Spleen (tissue), 3 donors: ENCODE data around the gene ZNF383.

Source experiments
- POLR2A ChIP-seq, 3 donors: fragments of 450-650 bp; IDR thresholded peaks; one replicate each; pipeline ENCODE4 v1.5.1; 2017; ENCODE audit warnings: antibody characterized with exemption in 3 of 3, mild to moderate bottlenecking in 1 of 3
- POLR2AphosphoS5 ChIP-seq, 3 donors: sonication (generic); formaldehyde crosslinking; IDR thresholded peaks; one replicate each; pipeline ENCODE4 v1.5.1; 2017; ENCODE audit warnings: antibody characterized with exemption in 3 of 3

DNA sequence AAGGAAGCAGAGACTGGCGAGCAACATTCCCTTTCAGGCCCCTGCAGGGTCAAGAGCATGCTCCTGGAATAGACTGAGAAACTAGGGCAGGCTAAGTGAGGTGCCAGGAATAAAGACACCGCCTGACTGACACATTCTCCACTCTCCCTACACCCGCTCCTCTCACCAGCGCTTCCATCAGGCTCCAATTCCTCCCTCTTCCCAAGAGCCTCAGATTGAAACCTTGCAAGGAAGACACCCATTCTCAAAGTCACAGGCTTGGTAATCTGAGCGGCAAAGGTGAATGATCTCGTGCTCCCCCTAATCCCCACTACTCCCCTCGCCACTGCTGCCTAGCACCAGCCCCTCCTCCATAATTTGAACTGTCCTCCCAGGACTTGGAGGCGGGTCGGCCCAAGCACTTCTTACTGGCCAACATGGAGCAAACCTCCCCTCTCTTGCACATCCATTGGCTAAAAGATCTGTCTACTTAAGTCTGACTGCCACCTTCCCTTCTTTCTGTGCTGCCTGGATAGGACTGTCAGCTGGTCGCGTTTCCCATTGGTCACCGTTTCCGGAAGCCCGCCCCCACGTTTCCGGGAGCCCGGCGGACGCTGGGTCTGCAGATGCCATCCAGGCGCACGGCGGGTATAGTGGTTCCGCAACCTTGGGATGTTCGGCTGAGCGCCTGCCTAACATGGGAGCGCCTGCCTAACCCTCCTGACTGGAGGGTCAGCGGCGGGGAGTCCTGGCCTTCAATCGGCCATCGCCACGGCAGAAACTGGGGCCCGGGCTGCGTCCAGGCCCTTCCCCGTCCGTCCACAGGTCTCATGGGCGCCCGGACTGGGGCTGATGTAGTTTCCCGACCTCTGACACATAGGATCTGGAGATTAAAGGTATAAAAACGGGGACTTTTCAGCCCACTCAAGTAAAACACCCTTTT, 33.6 kb downstream of the ZNF383 start:
- TF ChIP-seq POLR2AphosphoS5 (IDR thresholded peaks at IDR 0.05) (peak; percentile 41 to 87 (median 82)), POLR2A (IDR thresholded peaks at IDR 0.05) (no peak)
